HG03066 (cell line): ENCODE data around the gene OR9A4.

Experiments used
- ATAC-seq: cut with Tn5 transposase; IDR thresholded peaks from one replicate; pipeline ENCODE4 v1.9.1; 2021; ENCODE audit warnings: low read depth; ENCODE audit not compliant: unreplicated experiment

The OR9A4 gene

GRCh38 chr7:141945356-141945755 is 29.2 kb downstream of the OR9A4 start:
- ATAC-seq, result no peak

- ATAC-seq, result no peak
Measured at GRCh38 chr7:141946796-141947195, 30.6 kb downstream of the OR9A4 start, which contains the start of gene CLEC5A. CLEC5A (minus strand) TSS chr7:141946974; CDS start chr7:141946292, 682 bp downstream.

DNA sequence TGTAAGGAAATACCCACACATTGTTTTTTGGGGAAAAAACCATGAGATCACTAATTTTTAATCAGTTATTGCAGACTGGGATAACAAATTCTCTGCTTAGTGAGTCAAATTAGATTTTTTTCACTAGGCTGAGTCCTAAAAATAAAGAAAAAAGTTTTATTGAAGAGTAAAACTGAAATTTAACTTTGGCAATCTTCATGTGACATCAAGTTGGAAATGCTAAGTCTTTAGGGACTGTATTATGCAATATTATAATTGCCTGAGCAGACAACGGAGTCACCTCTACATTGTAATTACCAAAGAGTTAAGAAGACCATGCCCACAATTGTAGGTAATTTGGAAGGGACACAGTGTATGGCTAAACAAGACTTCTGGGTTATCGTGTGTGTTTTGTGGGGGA is 32.8 kb downstream of the OR9A4 start:
- no peak for ATAC-seq

- no peak for ATAC-seq
Measured at GRCh38 chr7:141949451-141949850, 33.3 kb downstream of the OR9A4 start.

DNA sequence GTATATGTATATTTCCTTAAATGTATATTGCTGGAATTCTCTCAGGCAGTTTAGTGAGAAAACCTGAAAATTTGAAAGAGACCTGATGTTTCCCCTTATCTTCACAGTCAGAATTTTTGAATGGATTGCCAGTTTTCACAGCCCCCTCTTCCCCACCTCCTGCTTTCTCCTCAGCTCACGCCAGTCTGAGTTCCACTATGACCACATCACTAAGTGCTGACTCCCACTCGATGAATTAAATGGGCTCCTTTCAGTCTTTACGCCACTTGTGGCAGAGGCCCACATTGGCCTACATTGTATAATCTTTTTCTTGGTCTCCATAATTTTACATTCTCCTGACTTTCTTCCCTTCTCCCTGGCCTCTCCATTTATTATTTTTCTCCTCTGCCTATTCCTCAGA is 33.7 kb downstream of the OR9A4 start:
- ATAC-seq, result no peak

- ATAC-seq, result no peak
Measured at GRCh38 chr7:141950806-141951205, 34.6 kb downstream of the OR9A4 start.

- ATAC-seq, result no peak
Measured at GRCh38 chr7:141952461-141952860, 36.3 kb downstream of the OR9A4 start.

- no peak for ATAC-seq
Measured at GRCh38 chr7:141954334-141954733, 38.1 kb downstream of the OR9A4 start.

GRCh38 chr7:141956084-141956483 is 39.9 kb downstream of the OR9A4 start:
- no peak for ATAC-seq

- ATAC-seq, result peak; percentile 70
Measured at GRCh38 chr7:141960687-141961422, 44.7 kb downstream of the OR9A4 start.
